NCI-H2029 (cell line): ENCODE results near the gene WWOX.

Experiments
- DNase-seq: peaks from one replicate; lab custom pipeline; 2025; lab: John Stamatoyannopoulos, UW

WWOX gene

GRCh38 chr16:78105517-78105916 lies 6.1 kb downstream of the WWOX start:
- DNase-seq: no peak

- DNase-seq: no peak
Measured at GRCh38 chr16:78106686-78107085, 7.2 kb downstream of the WWOX start.

GRCh38 chr16:78108451-78108850 lies 9.0 kb downstream of the WWOX start:
- no peak for DNase-seq

GRCh38 chr16:78113258-78113657 lies 13.8 kb downstream of the WWOX start:
- DNase-seq: no peak

- DNase-seq: no peak
Measured at GRCh38 chr16:78115659-78116058, 16.2 kb downstream of the WWOX start.

GRCh38 chr16:78116946-78117345 lies 17.5 kb downstream of the WWOX start:
- DNase-seq: no peak

- DNase-seq: no peak
Measured at GRCh38 chr16:78117391-78117790, 17.9 kb downstream of the WWOX start.

- DNase-seq: no peak
Measured at GRCh38 chr16:78118469-78119025, 19.1 kb downstream of the WWOX start.

- peak; percentile 51 for DNase-seq
Measured at GRCh38 chr16:78122774-78123315, 23.4 kb downstream of the WWOX start.

- no peak for DNase-seq
Measured at GRCh38 chr16:78125112-78125844, 25.8 kb downstream of the WWOX start.

- no peak for DNase-seq
Measured at GRCh38 chr16:78126662-78127061, 27.2 kb downstream of the WWOX start.

- DNase-seq: no peak
Measured at GRCh38 chr16:78127130-78127529, 27.7 kb downstream of the WWOX start.

GRCh38 chr16:78128913-78129312 lies 29.5 kb downstream of the WWOX start:
- DNase-seq: no peak

- no peak for DNase-seq
Measured at GRCh38 chr16:78129349-78129748, 29.9 kb downstream of the WWOX start.

GRCh38 chr16:78130083-78130608 lies 30.7 kb downstream of the WWOX start:
- DNase-seq: no peak

- no peak for DNase-seq
Measured at GRCh38 chr16:78130950-78131349, 31.5 kb downstream of the WWOX start.

- DNase-seq: peak; percentile 70
Measured at GRCh38 chr16:78133919-78134318, 34.5 kb downstream of the WWOX start.

GRCh38 chr16:78134944-78135619 lies 35.6 kb downstream of the WWOX start:
- peak; percentile 35 for DNase-seq

GRCh38 chr16:78137179-78137578 lies 37.7 kb downstream of the WWOX start:
- no peak for DNase-seq

- no peak for DNase-seq
Measured at GRCh38 chr16:78137782-78138616, 38.5 kb downstream of the WWOX start.

- no peak for DNase-seq
Measured at GRCh38 chr16:78140818-78141466, 41.5 kb downstream of the WWOX start.
